Thymus (tissue), 11 donors: Measurements from ENCODE around the gene EPAS1. TPM values are rescaled to one million over a fixed set of nuclear protein-coding genes. Genes with fewer than 3 reads are reported as not detected.
A peak's percentile ranks its signal among the peaks of the same experiment; 100 is the strongest.

Source experiments
- DNase-seq, 9 donors: peaks; one replicate each; pipeline ENCODE4 v3.0.0-alpha.2; 2013; ENCODE audit warnings: low spot score in 9 of 9, low read depth in 6 of 9, missing footprints in 1 of 9
- H3K27ac ChIP-seq, 2 donors: one replicate each; pipeline ENCODE4 v1.5.1; 2013; ENCODE audit warnings: control low read depth in 1 of 2, low read depth in 1 of 2, low read length in 1 of 2, mild to moderate bottlenecking in 1 of 2, moderate library complexity in 1 of 2
- H3K27me3 ChIP-seq, 2 donors: one replicate each; pipeline ENCODE4 v1.5.1; 2013; ENCODE audit warnings: low read length in 1 of 2; ENCODE audit not compliant: control insufficient read depth in 2 of 2, insufficient read depth in 1 of 2
- H3K36me3 ChIP-seq, 2 donors: one replicate each; pipeline ENCODE4 v1.5.1; 2013; ENCODE audit warnings: low read length in 1 of 2, mild to moderate bottlenecking in 1 of 2, moderate library complexity in 1 of 2; ENCODE audit not compliant: control insufficient read depth in 2 of 2, insufficient read depth in 2 of 2
- H3K4me1 ChIP-seq, 2 donors: one replicate each; pipeline ENCODE4 v1.5.1; 2013; ENCODE audit warnings: low read length in 2 of 2; ENCODE audit not compliant: control insufficient read depth in 2 of 2, insufficient read depth in 2 of 2
- H3K4me3 ChIP-seq, 2 donors: one replicate each; pipeline ENCODE4 v1.5.1; 2013; ENCODE audit warnings: low read length in 2 of 2, control low read depth in 1 of 2, mild to moderate bottlenecking in 1 of 2
- H3K9me3 ChIP-seq, 2 donors: one replicate each; pipeline ENCODE4 v1.5.1; 2013; ENCODE audit warnings: low read length in 1 of 2, mild to moderate bottlenecking in 1 of 2; ENCODE audit not compliant: control insufficient read depth in 2 of 2, insufficient read depth in 1 of 2
- WGBS: extraction: QIAGEN DNeasy Blood & Tissue Kit; methylation state at CpG from one replicate; pipeline ENCODE4 v1.1.7; 2013; 5-methylcytosine and 5-hydroxymethylcytosine counted together
- polyA plus RNA-seq: library from polyadenylated mRNA; stranded (reverse); fragments of 200-250 nt; gene quantifications from one replicate; pipeline ENCODE4 v1.2.3, GENCODE V29; 2013
- total RNA-seq: library from RNA; stranded (reverse); fragments of 120-200 nt; gene quantifications from one replicate; pipeline ENCODE4 v1.2.4, GENCODE V29; 2013
- donor health status: healthy.

Gene EPAS1
- total and polyA plus RNA-seq, 2 donors: 3.1 to 48.9 TPM

- Histone ChIP-seq H3K4me1 (peaks cover 10 to 16% of the 10 kb centered on the region in 2 donors), H3K9me3 (no peaks in the 10 kb centered on the region), H3K36me3 (no peaks in the 10 kb centered on the region), H3K4me3 (no peak overlapping the region), H3K27me3 (no peaks in the 10 kb centered on the region), H3K27ac (no peak overlapping the region)
- no peak for DNase-seq
- 93% methylated on average over 5 of the region's 5 CpGs for WGBS
Measured at GRCh38 chr2:46258937-46259776, 38.0 kb upstream of the EPAS1 start.

DNA sequence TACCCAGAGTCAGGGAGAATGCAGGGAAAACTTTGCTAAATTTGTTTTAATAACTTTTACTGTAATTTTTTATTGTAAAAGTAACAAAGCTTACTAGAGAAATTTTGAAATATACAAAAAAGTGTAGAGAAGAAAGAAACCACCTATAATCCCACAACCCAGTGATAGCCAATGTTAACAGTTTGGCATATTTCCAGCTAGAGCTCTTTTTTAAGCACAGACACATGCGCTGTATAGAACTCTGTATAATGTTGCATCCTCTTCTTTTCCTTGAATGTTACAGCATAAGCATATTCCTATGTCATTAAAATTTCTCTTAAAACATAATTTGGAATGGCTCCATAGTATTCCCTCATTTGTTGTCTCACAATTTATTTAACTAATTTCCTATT, 37.4 kb upstream of the EPAS1 start:
- Histone ChIP-seq H3K27ac (no peak overlapping the region), H3K4me3 (no peak overlapping the region), H3K9me3 (no peaks in the 10 kb centered on the region), H3K27me3 (no peaks in the 10 kb centered on the region), H3K4me1 (peaks cover 10 to 16% of the 10 kb centered on the region in 2 donors), H3K36me3 (no peaks in the 10 kb centered on the region)
- DNase-seq: no peak
- WGBS: 0% methylated on average over 1 of the region's 1 CpG

- no peak for DNase-seq
- 72% methylated on average over 4 of the region's 4 CpGs for WGBS
- no peak overlapping the region for H3K4me3 ChIP-seq
- H3K27ac ChIP-seq: no peak overlapping the region
- H3K4me1 ChIP-seq: peaks cover 10 to 16% of the 10 kb centered on the region in 2 donors
- H3K9me3 ChIP-seq: no peaks in the 10 kb centered on the region
- no peaks in the 10 kb centered on the region for H3K27me3 ChIP-seq
- no peaks in the 10 kb centered on the region for H3K36me3 ChIP-seq
Measured at GRCh38 chr2:46260305-46260704, 36.9 kb upstream of the EPAS1 start.

- no peaks in the 10 kb centered on the region for H3K36me3 ChIP-seq
- no peak overlapping the region for H3K4me3 ChIP-seq
- no peaks in the 10 kb centered on the region for H3K9me3 ChIP-seq
- no peak for DNase-seq
- 89% methylated on average over 2 of the region's 2 CpGs for WGBS
- peaks cover 3% of the 10 kb centered on the region in 2 donors for H3K4me1 ChIP-seq
- H3K27ac ChIP-seq: no peak overlapping the region
- no peaks in the 10 kb centered on the region for H3K27me3 ChIP-seq
Measured at GRCh38 chr2:46262248-46262938, 34.8 kb upstream of the EPAS1 start.

DNA sequence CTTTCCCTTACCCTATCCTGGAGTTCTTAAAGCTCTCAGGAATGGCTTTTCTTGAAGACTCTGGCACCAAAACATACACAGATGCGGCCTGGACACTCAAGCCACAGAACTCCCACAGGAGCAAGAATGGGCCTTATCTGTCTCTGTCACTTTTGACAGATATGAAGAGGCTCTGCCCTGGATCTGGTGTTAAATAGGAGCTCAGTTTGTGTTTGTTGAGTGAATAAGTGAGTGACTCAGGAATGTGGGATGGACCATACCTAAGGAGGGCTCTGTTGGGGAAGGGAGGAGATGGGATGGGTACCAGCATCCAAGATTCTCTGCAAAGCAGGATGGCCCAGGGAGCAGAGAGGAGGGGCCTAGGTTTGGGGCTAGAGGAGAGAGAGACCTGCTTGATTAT, 33.9 kb upstream of the EPAS1 start:
- Histone ChIP-seq H3K27me3 (no peaks in the 10 kb centered on the region), H3K9me3 (no peaks in the 10 kb centered on the region), H3K36me3 (no peaks in the 10 kb centered on the region), H3K4me3 (no peak overlapping the region), H3K27ac (no peak overlapping the region), H3K4me1 (no peaks in the 10 kb centered on the region)
- WGBS: 97% methylated on average over 1 of the region's 1 CpG
- no peak for DNase-seq

GRCh38 chr2:46264447-46264846, 32.8 kb upstream of the EPAS1 start:
- H3K36me3 ChIP-seq: no peaks in the 10 kb centered on the region
- H3K27ac ChIP-seq: no peak overlapping the region
- 93% methylated on average over 2 of the region's 2 CpGs for WGBS
- H3K9me3 ChIP-seq: no peaks in the 10 kb centered on the region
- no peaks in the 10 kb centered on the region for H3K27me3 ChIP-seq
- no peak overlapping the region for H3K4me3 ChIP-seq
- H3K4me1 ChIP-seq: peaks cover 0 to 6% of the 10 kb centered on the region in 2 donors
- no peak for DNase-seq

DNA sequence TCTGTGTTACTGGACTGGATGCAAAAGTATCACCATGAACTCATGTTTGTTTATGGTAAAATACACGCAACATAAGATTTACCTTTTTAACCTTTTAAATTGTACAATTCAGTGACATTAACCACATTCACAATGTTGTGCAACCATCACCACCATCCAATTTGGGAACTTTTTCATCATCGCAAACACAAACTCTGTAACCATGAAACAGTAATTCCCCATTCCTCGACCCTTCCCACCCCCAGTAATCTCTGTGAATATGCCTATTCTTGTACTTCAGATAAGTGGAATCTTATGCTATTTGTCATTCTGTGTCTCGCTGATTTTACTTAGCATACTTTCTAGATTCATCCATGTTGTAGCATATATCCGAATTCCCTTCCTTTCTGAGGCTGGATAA, 31.1 kb upstream of the EPAS1 start:
- Histone ChIP-seq H3K36me3 (no peaks in the 10 kb centered on the region), H3K4me1 (peaks cover 0 to 9% of the 10 kb centered on the region in 2 donors), H3K27me3 (no peaks in the 10 kb centered on the region), H3K9me3 (no peaks in the 10 kb centered on the region), H3K27ac (no peak overlapping the region), H3K4me3 (no peak overlapping the region)
- 97% methylated on average over 5 of the region's 5 CpGs for WGBS
- DNase-seq: no peak

GRCh38 chr2:46267616-46268015, 29.6 kb upstream of the EPAS1 start:
- H3K36me3 ChIP-seq: no peaks in the 10 kb centered on the region
- H3K27me3 ChIP-seq: no peaks in the 10 kb centered on the region
- WGBS: 95% methylated on average over 1 of the region's 1 CpG
- H3K27ac ChIP-seq: no peak overlapping the region
- no peak for DNase-seq
- H3K4me1 ChIP-seq: peaks cover 0 to 9% of the 10 kb centered on the region in 2 donors
- no peak overlapping the region for H3K4me3 ChIP-seq
- H3K9me3 ChIP-seq: no peaks in the 10 kb centered on the region

DNA sequence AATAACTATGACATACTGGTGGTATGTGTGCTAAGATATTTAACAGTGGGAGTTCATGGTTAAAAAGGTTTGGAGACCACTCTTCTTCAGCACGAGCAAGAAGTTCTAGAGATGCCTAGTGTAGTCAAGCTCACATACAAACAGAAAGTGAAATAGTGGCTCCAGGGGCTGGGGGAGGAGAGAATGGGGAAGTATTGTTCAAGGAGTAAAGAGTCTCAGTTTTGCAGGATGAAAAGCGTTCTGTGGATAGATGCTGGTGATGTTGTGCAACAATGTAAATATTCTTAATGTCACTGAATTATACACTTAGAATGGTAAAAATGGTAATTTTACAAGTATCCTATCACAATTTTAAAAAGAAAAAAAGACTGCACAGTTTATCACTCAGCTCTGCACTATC, 29.0 kb upstream of the EPAS1 start:
- 11% methylated on average over 2 of the region's 2 CpGs for WGBS
- Histone ChIP-seq H3K36me3 (no peaks in the 10 kb centered on the region), H3K4me1 (peaks cover 0 to 9% of the 10 kb centered on the region in 2 donors), H3K27ac (no peak overlapping the region), H3K4me3 (no peak overlapping the region), H3K27me3 (no peaks in the 10 kb centered on the region), H3K9me3 (no peaks in the 10 kb centered on the region)
- DNase-seq: peak in 1 of 9 donors; percentile 35
